HuH-7.5 (cell line): Measurements from ENCODE around the gene RPUSD2.
"Not testable (repeated sequence)": the region's sequence is repeated elsewhere in the genome, so short reads cannot be mapped to it uniquely, and the experiment has no call there.

Source experiments
- DNase-seq: peaks from one replicate; pipeline ENCODE4 v3.0.0; 2011; ENCODE audit warnings: low spot score

RPUSD2 gene

DNA sequence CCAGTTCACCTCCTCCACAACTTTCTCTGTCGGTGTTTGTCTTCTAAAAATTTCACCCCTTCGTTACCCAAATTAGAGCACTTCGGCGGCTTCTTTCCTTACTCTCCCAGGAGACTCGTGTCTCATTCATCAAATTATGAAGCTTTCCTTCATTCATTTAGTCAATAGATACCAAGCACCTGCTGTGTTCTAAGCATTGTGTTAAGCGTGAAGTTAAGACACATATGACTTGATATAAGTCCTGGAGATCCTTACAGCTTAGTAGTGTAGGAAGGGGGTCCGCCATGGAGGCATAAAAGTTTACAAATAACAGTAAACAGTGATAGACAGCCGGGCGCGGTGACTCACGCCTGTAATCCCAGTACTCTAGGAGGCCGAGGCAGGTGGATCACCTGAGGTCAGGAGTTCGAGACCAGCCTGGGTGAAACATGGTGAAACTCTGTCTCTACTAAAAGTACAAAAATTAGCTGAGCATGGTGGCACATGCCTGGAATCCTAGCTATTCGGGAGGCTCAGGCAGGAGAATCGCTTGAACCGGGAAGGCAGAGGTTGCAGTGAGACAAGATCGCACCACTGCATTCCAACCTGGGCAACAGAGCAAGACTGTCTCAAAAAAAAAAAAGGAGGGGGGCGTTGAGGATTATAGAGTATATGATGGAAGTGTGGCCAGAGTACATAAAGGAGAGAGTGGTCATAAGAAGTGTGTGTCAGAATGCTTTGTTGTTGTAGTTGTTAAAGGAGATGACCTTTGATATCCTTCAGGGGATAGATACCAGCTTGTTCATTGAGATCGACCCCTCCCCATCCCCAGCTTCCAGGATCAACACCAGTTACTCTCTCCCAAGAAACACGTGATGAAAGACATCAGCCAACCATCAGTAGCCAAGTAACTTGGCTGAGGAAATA is 3.5 kb upstream of the RPUSD2 start:
- no peak for DNase-seq

DNA sequence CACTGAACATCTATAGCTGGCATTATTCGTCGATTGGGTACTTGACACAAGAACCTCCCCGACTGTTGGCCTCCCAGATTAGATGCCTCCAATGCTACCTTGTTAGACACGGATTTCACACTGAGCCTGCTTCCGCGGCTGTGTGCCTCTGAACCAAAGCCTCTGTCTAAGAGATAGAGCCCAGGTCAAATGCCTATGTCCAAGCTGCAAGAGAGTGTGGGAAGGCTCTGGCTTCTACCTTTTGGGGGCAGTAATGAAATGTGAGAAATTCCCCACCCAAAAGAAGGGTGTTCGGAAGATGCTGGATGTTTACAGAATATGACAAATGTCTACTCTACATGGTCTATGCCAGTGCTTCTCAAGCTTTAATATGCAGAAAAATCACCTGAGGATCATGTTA is 2.0 kb upstream of the RPUSD2 start:
- no peak for DNase-seq

GRCh38 chr15:40575113-40575512 is 6.0 kb downstream of the RPUSD2 start:
- DNase-seq = no peak

- not testable (repeated sequence) for DNase-seq
Measured at GRCh38 chr15:40576914-40577313, 7.8 kb downstream of the RPUSD2 start.

DNA sequence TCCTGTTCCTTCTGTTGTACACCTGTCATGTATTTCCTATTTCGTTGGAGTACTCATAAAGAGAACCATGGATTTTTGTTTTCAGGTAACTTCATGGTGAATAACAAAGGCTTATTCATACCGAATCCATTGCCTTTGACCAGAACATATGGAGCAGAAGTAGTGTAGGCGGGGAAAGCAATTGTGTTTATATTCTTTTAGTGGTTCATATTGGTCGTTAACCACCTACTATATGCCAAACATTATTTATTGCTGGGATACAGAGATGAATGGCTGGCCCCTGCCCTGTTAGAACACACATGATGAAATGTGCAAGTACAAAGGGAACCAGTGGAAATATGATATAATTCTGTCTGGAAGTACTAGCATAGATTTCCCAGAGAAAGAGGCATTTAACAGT is 9.8 kb downstream of the RPUSD2 start:
- no peak for DNase-seq

DNA sequence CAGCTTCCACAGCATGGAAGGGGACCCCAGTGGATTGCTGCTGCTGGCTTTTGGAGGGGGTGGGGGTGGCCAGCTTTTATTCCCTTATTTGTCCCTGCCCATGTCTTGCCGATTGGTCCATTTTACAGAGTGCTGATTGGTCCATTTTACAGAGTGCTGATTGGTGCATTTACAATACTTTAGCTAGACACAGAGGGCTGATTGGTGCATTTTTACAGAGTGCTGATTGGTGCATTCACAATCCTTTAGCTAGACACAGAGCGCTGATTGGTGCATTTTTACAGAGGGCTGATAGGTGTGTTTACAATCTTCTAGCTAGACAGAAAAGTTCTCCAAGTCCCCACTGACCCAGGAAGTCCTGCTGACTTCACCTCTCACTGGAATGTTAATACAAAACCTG is 12.7 kb downstream of the RPUSD2 start:
- not testable (repeated sequence) for DNase-seq

DNA sequence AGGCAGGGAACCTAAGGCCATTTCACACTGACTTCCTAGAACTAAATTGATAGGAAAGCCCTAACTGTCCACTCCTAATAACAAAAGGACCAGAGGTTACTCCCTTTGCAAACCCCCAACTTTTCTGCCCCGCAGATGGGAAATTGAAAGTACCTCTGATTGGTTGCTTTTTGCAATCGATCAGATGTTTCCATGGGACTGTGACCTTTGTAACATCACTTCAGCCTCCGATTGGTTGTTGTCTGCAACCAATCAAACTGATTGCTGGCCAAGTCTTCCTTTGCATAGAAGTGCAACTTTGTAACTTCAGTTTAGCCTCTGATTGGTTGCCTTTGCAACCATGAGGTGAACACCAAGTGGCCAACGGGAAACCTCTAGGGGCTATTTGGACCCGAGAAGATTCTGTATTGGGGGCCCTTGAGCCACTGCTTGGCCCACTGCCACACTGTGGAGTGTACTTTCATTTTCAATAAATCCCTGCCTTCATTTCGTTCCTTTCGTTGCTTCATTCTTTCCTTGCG is 13.7 kb downstream of the RPUSD2 start:
- no peak for DNase-seq

DNA sequence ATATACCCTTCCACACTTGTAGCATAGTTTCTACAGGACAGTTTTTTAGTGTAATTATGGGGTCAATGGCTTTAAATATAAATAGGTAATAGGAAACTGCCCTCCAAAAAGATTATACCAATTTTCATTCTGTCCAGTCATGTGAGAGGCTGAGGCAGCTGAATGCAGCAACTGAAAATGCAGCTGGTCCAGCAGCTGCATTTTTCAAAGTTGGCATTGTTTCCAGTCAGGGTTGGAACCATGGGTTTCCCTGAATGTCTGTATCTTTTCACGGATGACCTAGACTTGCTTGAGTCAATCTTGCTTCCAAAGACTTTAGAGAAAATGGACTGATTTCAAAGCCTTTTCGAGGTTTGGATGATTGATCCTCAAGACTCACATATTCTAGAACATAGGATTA is 15.1 kb downstream of the RPUSD2 start:
- no peak for DNase-seq

- DNase-seq = no peak
Measured at GRCh38 chr15:40590667-40591050, 21.6 kb downstream of the RPUSD2 start.

DNA sequence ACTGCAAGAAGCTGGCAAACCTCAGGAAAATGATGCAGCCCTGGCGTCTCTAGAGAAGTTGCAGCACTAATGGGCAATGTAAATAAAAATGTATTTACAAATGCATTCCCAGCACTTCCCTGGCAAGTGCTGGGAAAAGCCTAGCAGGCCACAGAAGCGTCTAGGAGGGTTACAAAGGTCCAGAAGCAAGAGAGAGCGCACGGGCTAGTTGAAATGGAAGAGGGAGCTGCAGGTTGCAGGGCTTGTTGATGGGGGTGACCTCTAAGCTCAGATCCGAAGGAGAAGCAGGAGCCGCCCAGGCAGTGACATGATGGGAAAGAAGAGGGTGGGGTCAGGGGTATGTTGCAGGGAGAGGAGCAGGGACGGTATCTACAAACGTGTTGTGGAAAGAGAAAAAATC is 22.3 kb downstream of the RPUSD2 start:
- no peak for DNase-seq

GRCh38 chr15:40593165-40593564 is 24.1 kb downstream of the RPUSD2 start:
- no peak for DNase-seq

DNA sequence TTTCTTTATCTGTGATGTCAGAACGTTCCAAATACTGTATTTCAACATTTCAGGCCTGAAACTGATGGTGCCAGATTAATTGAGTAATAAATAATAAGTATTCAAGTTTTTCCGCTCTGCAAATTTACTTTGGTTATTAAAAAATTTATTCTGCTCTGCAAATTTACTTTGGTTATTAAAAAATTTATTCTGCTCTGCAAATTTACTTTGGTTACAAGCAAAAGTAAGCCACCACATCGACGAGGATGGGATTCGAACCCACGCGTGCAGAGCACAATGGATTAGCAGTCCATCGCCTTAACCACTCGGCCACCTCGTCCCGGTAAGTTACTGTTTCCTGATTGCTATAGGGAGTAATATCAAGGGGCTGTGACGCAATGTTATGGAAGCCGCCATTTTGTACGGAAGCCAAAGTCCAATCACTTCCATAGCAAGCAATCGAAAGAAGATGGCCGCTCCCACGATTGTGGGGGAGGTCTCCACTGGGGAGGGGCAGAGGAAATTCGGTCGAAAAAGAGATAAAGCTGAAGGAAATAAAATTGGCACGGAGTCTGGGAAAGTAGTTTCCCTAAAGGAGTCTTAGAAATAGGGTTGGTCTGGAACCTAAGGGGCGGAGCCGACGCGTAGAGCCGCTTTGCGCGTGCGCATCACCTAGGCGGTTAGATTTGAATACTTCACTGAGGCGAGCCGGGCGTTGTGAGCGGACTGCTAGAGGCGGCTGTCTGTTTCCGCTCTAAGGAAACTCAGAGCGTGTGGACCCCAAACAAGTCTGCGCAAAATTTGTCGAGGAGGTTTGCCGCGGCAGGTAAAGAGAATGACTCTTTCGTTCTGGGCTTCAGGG is 24.7 kb downstream of the RPUSD2 start, which contains the start of gene KNL1:
Gene KNL1 (plus strand): TSS at position 662 of the 841 bp plus-strand sequence. CDS start 8,683 bp downstream, outside the sequence.
- peak; percentile 43 for DNase-seq

DNA sequence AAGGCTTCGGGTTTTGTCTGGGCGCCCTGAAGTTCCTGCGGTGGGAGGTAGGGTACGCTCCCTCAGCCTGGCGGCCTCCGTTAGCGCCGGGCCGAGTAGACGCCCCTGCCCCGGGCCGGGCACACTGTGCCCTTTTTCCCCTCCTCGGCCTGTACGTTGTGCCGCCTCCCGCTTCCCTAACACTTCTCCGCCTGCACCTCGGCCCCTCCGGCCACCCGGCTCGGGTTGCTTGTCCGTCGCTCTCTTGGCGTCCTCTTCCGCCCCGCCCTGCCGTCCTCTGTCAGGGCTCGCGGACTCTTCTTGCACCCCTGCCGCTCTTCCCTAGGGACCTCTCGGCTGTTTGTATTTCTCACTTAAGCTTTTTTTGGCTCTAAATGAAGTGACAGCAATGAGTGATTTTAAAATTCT is 25.3 kb downstream of the RPUSD2 start:
- peak; percentile 42 for DNase-seq

DNA sequence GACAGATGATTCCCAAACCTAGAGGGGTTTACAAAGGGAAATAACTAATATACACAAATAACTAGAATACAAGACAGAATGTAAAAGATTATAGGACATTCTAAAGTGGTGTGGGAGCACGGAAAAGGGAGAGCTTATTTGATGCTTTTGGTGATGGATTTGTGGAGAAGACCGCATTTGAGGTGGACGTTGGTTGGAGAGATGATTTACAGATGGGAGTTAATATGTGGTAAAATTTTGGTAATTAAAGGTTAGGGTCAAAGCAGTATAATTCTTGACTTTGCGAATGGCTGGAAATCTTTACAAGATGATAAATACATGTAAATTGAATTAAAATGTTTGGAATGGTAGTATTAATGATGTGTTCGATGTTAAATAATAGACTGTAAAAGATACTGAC is 26.1 kb downstream of the RPUSD2 start:
- no peak for DNase-seq

- DNase-seq = no peak
Measured at GRCh38 chr15:40595773-40596172, 26.7 kb downstream of the RPUSD2 start.

GRCh38 chr15:40597024-40597423 is 27.9 kb downstream of the RPUSD2 start:
- no peak for DNase-seq

DNA sequence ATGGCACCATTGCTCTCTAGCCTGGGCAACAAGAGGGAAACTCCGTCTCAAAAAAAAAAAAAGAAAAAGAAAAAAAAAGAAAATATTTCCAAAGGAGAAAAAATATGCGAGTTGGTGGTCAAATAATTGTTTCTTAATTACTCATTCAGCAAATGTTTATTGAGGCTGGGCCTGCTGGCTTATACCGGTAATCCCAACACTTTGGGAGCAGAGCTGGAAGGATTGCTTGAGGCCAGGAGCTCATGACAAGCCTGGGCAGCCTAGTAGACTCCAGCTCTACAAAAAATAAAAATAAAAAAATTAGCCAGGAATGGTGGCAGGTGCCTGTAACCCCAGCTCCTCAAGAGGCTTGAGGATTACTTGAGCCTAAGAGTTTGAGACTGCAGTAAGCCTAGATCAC is 29.0 kb downstream of the RPUSD2 start:
- DNase-seq = no peak

DNA sequence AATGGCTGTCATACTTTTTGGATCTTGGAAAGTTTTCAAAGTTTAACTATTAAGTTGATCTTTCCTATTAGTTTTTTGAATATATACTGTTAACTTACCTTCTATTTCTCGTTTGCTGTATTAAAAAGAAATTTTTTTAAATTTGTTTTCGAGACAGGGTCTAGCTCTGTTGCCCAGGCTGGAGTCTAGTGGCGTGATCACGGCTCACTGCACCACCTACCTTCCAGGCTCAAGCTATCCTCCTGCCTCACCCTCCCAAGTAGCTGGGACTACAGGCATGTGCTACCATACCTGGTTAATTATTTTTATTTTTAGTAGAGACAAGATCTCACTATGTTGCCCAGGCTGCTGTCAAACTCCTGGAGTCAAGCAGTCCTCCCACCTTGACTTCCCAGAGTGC is 29.6 kb downstream of the RPUSD2 start:
- no peak for DNase-seq

- DNase-seq = no peak
Measured at GRCh38 chr15:40600956-40601355, 31.9 kb downstream of the RPUSD2 start.

- no peak for DNase-seq
Measured at GRCh38 chr15:40603935-40604334, 34.8 kb downstream of the RPUSD2 start.

- no peak for DNase-seq
Measured at GRCh38 chr15:40613080-40613479, 44.0 kb downstream of the RPUSD2 start.

DNA sequence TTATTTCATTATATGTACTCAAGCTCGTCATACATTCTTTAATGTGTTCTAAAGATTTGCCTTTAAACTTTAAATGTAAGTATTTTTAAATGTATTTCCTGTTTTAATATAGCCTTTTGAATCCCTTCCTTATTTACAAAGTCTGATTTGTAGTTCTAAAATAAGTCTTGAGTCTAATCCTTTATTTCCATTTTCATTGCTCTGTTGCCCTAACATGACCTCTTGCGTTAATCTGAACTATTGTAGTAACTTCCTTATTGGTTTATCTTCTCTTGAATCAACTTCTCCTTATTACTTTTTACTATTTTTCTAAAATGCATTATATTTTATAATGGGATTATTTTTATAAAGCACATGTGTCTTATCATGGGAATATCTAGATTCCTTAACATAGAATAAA is 48.9 kb downstream of the RPUSD2 start:
- DNase-seq = no peak

DNA sequence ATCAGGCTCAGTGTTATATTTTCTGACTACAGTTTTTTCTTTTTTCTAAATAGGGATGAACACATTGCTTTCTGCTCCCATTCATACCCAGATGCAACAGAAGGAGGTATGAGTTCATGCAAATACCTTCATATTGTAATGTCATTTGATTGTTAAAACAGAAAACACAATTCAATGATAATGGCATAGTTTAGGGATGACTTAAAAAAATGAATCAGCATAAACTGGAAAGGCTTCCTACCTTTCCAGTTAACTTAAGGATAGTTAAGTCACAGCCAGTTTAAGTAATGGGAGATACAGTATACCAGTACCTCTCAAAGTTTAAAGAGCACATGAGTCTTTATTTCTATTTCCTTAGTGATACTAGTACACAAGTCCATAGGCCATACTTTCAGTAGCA is 49.8 kb downstream of the RPUSD2 start:
- no peak for DNase-seq
